Omental fat pad (tissue), 4 donors: ENCODE results near the gene SOX18. TPM values are rescaled to one million over a fixed set of nuclear protein-coding genes. Genes with fewer than 3 reads are reported as not detected.
"Not testable (repeated sequence)": the region's sequence is repeated elsewhere in the genome, so short reads cannot be mapped to it uniquely, and the experiment has no call there.

Source experiments
- ATAC-seq: fragments of 150-250 bp; one replicate; pipeline ENCODE4 v1.9.1; 2016; ENCODE audit warnings: mild to moderate bottlenecking, moderate library complexity; ENCODE audit not compliant: low FRiP score
- DNase-seq: peaks from one replicate; pipeline ENCODE4 v3.0.0-alpha.2; 2019; ENCODE audit warnings: low spot score
- CTCF ChIP-seq, 3 donors: fragments of 450-650 bp; IDR thresholded peaks; one replicate each; pipeline ENCODE4 v1.5.1; 2016 to 2017; ENCODE audit warnings: antibody characterized with exemption in 3 of 3, mild to moderate bottlenecking in 3 of 3, moderate library complexity in 2 of 3
- total RNA-seq, 4 donors: library from RNA; depleted of rRNA; stranded (reverse); fragments of >200 nt; gene quantifications; one replicate each; pipeline ENCODE4 v1.1.0, GENCODE V29; 2016

SOX18 gene
- total RNA-seq, 4 donors from 2014 or later = 2.9 to 16.7 (median 7.7) TPM

GRCh38 chr20:64092258-64093012 lies 43.0 kb upstream of the SOX18 start:
- TF ChIP-seq CTCF (IDR thresholded peaks at IDR 0.05) = no peak
- ATAC-seq (no peak), DNase-seq (no peak)

GRCh38 chr20:64091770-64092169 lies 42.3 kb upstream of the SOX18 start:
- DNase-seq = no peak
- TF ChIP-seq CTCF (IDR thresholded peaks at IDR 0.05) = no peak
- ATAC-seq = no peak

- TF ChIP-seq CTCF (IDR thresholded peaks at IDR 0.05) = no peak
These were observed 41.9 kb upstream of the SOX18 start for GRCh38 chr20:64091340-64091739.

DNA sequence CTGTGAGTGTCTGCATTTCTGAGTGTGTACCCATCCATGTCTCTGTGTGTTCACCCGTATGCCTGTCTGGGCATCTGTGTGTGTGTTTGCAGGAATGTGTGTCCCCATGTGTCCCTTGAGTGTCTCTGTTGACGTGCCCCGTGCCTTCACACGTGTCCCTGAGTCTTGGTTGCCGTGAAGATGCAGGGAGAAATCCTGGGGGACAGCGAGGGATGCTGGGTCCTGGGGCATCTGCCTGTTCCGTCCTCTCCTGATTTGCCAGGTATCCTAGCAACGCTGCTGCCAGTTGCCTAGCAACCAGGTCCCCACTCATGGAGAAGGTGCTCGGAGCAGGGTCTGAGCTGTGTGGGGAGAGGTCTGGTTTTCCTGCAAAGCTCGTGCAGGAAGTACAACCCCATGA lies 40.7 kb upstream of the SOX18 start:
- DNase-seq (no peak), ATAC-seq (no peak)
- no peak for TF ChIP-seq CTCF (IDR thresholded peaks at IDR 0.05)

More at GRCh38 chr20:64091340-64091739, 41.9 kb upstream of the SOX18 start:
- DNase-seq = no peak
- no peak for ATAC-seq

DNA sequence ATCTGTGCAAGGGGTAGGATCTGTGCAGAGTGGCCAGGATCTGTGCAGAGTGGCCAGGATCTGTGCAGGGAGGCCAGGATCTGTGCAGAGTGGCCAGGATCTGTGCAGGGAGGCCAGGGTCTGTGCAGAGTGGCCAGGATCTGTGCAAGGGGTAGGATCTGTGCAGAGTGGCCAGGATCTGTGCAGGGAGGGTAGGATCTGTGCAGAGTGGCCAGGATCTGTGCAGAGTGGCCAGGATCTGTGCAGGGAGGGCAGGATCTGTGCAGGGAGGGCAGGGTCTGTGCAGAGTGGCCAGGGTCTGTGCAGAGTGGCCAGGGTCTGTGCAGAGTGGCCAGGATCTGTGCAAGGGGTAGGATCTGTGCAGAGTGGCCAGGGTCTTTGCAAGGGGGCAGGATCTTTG lies 39.1 kb upstream of the SOX18 start:
- ATAC-seq, DNase-seq: not testable (repeated sequence)

DNA sequence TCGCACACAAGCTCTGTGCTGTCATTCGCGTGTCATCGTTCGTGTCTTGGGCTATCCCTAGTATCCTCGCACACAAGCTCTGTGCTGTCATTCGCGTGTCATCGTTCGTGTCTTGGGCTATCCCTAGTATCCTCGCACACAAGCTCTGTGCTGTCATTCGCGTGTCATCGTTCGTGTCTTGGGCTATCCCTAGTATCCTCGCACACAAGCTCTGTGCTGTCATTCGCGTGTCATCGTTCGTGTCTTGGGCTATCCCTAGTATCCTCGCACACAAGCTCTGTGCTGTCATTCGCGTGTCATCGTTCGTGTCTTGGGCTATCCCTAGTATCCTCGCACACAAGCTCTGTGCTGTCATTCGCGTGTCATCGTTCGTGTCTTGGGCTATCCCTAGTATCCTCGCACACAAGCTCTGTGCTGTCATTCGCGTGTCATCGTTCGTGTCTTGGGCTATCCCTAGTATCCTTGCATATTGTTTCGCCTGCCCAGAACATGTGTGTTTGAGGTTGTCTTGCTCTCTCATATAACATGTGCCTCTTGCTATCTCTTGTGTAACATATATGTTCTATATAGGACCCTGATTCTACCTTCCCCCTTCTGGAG lies 37.9 kb upstream of the SOX18 start:
- not testable (repeated sequence) for DNase-seq, ATAC-seq

DNA sequence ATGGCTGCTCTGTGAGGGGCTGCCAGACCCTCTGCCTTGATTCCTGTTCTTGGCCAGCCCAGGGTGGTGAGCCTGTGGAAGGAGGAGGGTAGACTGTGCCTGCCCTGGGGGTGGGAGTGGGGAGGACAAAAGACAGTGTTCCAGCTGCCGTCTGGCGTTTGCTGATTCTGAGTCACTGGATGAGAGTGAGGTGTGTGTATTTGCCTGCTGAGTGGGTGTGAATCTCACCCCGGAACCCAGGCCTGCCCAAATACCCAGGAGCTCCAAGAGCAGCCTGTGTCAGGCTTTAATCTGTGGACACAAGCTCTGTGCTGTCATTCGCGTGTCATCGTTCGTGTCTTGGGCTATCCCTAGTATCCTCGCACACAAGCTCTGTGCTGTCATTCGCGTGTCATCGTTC lies 37.4 kb upstream of the SOX18 start:
- no peak for ATAC-seq
- no peak for DNase-seq
- no peak for TF ChIP-seq CTCF (IDR thresholded peaks at IDR 0.05)

- ATAC-seq (no peak), DNase-seq (no peak)
- no peak for TF ChIP-seq CTCF (IDR thresholded peaks at IDR 0.05)
These were observed 35.3 kb upstream of the SOX18 start for GRCh38 chr20:64084685-64085152.
